ENCODE data around the gene LDB2. TPM values are rescaled to one million over a fixed set of nuclear protein-coding genes. Genes with fewer than 3 reads are reported as not detected.

Gene LDB2
- total RNA-seq, 2 experiments from 2014 or later, result not detected

- BruUV-seq (replicated peaks), result no TSS peak
- POLR2A ChIA-PET, result no interaction called here
- Histone ChIP-seq H3K79me2 (ENCODE audit: insufficient read depth, low read depth, low read length) (no peaks in the 10 kb centered on the region), H2AFZ (ENCODE audit: low read length) (no peak overlapping the region), H3K9me2 (ENCODE audit: insufficient read depth, low read length) (no peaks in the 10 kb centered on the region), H4K20me1 (ENCODE audit: insufficient read depth, low read length) (no peaks in the 10 kb centered on the region), H3K4me3 (ENCODE audit: low read depth, low read length, poor library complexity, severe bottlenecking) (no peak overlapping the region), H3K9me3 (ENCODE audit: low read length) (no peaks in the 10 kb centered on the region), H3K27ac (ENCODE audit: low read depth, low read length, poor library complexity, severe bottlenecking) (no peak overlapping the region), H3K4me1 (ENCODE audit: insufficient read depth, low read length, poor library complexity, severe bottlenecking) (no peaks in the 10 kb centered on the region), H3K36me3 (ENCODE audit: insufficient read depth, low read length) (no peaks in the 10 kb centered on the region), H3K4me2 (ENCODE audit: low read length) (no peak overlapping the region)
- intact Hi-C loops (cut with micrococcal nuclease; ENCODE audit: unreplicated experiment), result no loop called here
- TF ChIP-seq CTCF (conservative IDR thresholded peaks at IDR 0.05; ENCODE audit: low read length) (no peak), EZH2phosphoT487 (IDR thresholded peaks at IDR 0.05; ENCODE audit: borderline replicate concordance, low read depth, low read length) (no peak)
- CTCF ChIA-PET (ENCODE audit: unreplicated experiment), result no interaction called here
- DNase-seq (ENCODE audit: low spot score), result no peak
Measured at GRCh38 chr4:16484711-16485110, 413.7 kb downstream of the LDB2 start.

GRCh38 chr4:16483540-16483939 is 414.9 kb downstream of the LDB2 start:
- CTCF ChIA-PET (ENCODE audit: unreplicated experiment), result no interaction called here
- no peaks in the 10 kb centered on the region for H3K9me2 ChIP-seq (ENCODE audit: insufficient read depth, low read length)
- DNase-seq (ENCODE audit: low spot score), result no peak
- H3K4me1 ChIP-seq (ENCODE audit: insufficient read depth, low read length, poor library complexity, severe bottlenecking), result no peaks in the 10 kb centered on the region
- intact Hi-C loops (cut with micrococcal nuclease; ENCODE audit: unreplicated experiment), result no loop called here
- no peak overlapping the region for H3K27ac ChIP-seq (ENCODE audit: low read depth, low read length, poor library complexity, severe bottlenecking)
- H4K20me1 ChIP-seq (ENCODE audit: insufficient read depth, low read length), result no peaks in the 10 kb centered on the region
- H3K4me3 ChIP-seq (ENCODE audit: low read depth, low read length, poor library complexity, severe bottlenecking), result no peak overlapping the region
- TF ChIP-seq EZH2phosphoT487 (IDR thresholded peaks at IDR 0.05; ENCODE audit: borderline replicate concordance, low read depth, low read length), result no peak
- TF ChIP-seq CTCF (conservative IDR thresholded peaks at IDR 0.05; ENCODE audit: low read length), result no peak
- H3K79me2 ChIP-seq (ENCODE audit: insufficient read depth, low read depth, low read length), result no peaks in the 10 kb centered on the region
- no TSS peak for BruUV-seq (replicated peaks)
- H3K4me2 ChIP-seq (ENCODE audit: low read length), result no peak overlapping the region
- H3K9me3 ChIP-seq (ENCODE audit: low read length), result no peaks in the 10 kb centered on the region
- no peak overlapping the region for H2AFZ ChIP-seq (ENCODE audit: low read length)
- H3K36me3 ChIP-seq (ENCODE audit: insufficient read depth, low read length), result no peaks in the 10 kb centered on the region
- POLR2A ChIA-PET, result no interaction called here

GRCh38 chr4:16480011-16480410 is 418.4 kb downstream of the LDB2 start:
- POLR2A ChIA-PET, result no interaction called here
- intact Hi-C loops (cut with micrococcal nuclease; ENCODE audit: unreplicated experiment), result no loop called here
- Histone ChIP-seq H3K9me3 (ENCODE audit: low read length) (no peaks in the 10 kb centered on the region), H2AFZ (ENCODE audit: low read length) (no peak overlapping the region), H3K4me2 (ENCODE audit: low read length) (no peak overlapping the region), H4K20me1 (ENCODE audit: insufficient read depth, low read length) (no peaks in the 10 kb centered on the region), H3K36me3 (ENCODE audit: insufficient read depth, low read length) (no peaks in the 10 kb centered on the region), H3K27ac (ENCODE audit: low read depth, low read length, poor library complexity, severe bottlenecking) (no peak overlapping the region), H3K79me2 (ENCODE audit: insufficient read depth, low read depth, low read length) (no peaks in the 10 kb centered on the region), H3K9me2 (ENCODE audit: insufficient read depth, low read length) (no peaks in the 10 kb centered on the region), H3K4me1 (ENCODE audit: insufficient read depth, low read length, poor library complexity, severe bottlenecking) (no peaks in the 10 kb centered on the region), H3K4me3 (ENCODE audit: low read depth, low read length, poor library complexity, severe bottlenecking) (no peak overlapping the region)
- TF ChIP-seq CTCF (conservative IDR thresholded peaks at IDR 0.05; ENCODE audit: low read length) (no peak), EZH2phosphoT487 (IDR thresholded peaks at IDR 0.05; ENCODE audit: borderline replicate concordance, low read depth, low read length) (no peak)
- DNase-seq (ENCODE audit: low spot score), result no peak
- no TSS peak for BruUV-seq (replicated peaks)
- CTCF ChIA-PET (ENCODE audit: unreplicated experiment), result no interaction called here
